ENCODE measurements around the gene WDR86.

WDR86 gene

DNA sequence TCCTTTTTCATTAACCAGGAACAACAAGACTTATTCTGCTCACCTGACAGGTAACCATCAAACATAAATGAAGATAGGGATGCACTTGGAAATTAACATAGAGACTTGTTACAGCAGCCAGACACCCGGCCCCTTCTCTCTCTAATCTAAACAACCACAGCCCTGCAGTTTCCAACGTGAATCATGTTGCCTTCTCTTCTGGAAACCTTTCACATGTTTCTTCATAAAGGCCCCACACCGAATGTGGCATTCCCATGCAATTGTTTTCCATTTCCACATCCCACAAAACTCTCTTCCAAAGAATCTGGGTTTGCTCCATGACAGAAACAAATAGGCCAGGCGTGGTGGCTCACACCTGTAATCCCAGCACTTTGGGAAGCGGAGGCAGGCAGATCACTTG is 15.0 kb upstream of the WDR86 start:
- no peak overlapping the region for H3K4me3 ChIP-seq (replicated peaks; ENCODE audit: insufficient read depth, low read length)
- H3K27ac ChIP-seq (replicated peaks) = no peak overlapping the region
- H3K27me3 ChIP-seq (ENCODE audit: insufficient read depth, poor library complexity, severe bottlenecking) = no peaks in the 10 kb centered on the region
- DNase-seq (ENCODE audit: low read depth in 1 of 2, low spot score in 1 of 2) = no peak
- no peak for TF ChIP-seq CTCF (IDR thresholded peaks at IDR 0.05; ENCODE audit: insufficient read depth, low read length)

GRCh38 chr7:151423936-151424335 is 14.1 kb upstream of the WDR86 start:
- DNase-seq (ENCODE audit: low read depth in 1 of 2, low spot score in 1 of 2) = no peak
- Histone ChIP-seq H3K4me3 (replicated peaks; ENCODE audit: insufficient read depth, low read length) (no peak overlapping the region), H3K27me3 (ENCODE audit: insufficient read depth, poor library complexity, severe bottlenecking) (no peaks in the 10 kb centered on the region), H3K27ac (replicated peaks) (no peak overlapping the region)
- TF ChIP-seq POLR2AphosphoS5 (IDR thresholded peaks at IDR 0.05; ENCODE audit: low read depth) (no peak), SPI1 (IDR thresholded peaks at IDR 0.05; ENCODE audit: borderline replicate concordance, low read depth) (no peak), CTCF (IDR thresholded peaks at IDR 0.05; ENCODE audit: insufficient read depth, low read length) (no peak)

- TF ChIP-seq GABPA (IDR thresholded peaks at IDR 0.05; ENCODE audit: low read depth) (no peak), CTCF (IDR thresholded peaks at IDR 0.05; ENCODE audit: insufficient read depth, low read length) (no peak), POLR2AphosphoS5 (IDR thresholded peaks at IDR 0.05; ENCODE audit: low read depth) (no peak)
- TF ChIP-seq, protein P1, sequence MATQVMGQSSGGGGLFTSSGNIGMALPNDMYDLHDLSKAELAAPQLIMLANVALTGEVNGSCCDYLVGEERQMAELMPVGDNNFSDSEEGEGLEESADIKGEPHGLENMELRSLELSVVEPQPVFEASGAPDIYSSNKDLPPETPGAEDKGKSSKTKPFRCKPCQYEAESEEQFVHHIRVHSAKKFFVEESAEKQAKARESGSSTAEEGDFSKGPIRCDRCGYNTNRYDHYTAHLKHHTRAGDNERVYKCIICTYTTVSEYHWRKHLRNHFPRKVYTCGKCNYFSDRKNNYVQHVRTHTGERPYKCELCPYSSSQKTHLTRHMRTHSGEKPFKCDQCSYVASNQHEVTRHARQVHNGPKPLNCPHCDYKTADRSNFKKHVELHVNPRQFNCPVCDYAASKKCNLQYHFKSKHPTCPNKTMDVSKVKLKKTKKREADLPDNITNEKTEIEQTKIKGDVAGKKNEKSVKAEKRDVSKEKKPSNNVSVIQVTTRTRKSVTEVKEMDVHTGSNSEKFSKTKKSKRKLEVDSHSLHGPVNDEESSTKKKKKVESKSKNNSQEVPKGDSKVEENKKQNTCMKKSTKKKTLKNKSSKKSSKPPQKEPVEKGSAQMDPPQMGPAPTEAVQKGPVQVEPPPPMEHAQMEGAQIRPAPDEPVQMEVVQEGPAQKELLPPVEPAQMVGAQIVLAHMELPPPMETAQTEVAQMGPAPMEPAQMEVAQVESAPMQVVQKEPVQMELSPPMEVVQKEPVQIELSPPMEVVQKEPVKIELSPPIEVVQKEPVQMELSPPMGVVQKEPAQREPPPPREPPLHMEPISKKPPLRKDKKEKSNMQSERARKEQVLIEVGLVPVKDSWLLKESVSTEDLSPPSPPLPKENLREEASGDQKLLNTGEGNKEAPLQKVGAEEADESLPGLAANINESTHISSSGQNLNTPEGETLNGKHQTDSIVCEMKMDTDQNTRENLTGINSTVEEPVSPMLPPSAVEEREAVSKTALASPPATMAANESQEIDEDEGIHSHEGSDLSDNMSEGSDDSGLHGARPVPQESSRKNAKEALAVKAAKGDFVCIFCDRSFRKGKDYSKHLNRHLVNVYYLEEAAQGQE (IDR thresholded peaks at IDR 0.05; ENCODE audit: insufficient replicate concordance, low read depth) = no peak
- DNase-seq (ENCODE audit: low read depth in 1 of 2, low spot score in 1 of 2) = no peak
- Histone ChIP-seq H3K4me3 (replicated peaks; ENCODE audit: insufficient read depth, low read length) (no peak overlapping the region), H3K27ac (replicated peaks) (no peak overlapping the region), H3K27me3 (ENCODE audit: insufficient read depth, poor library complexity, severe bottlenecking) (no peaks in the 10 kb centered on the region)
Observed at GRCh38 chr7:151423226-151423625, 13.4 kb upstream of the WDR86 start.

DNA sequence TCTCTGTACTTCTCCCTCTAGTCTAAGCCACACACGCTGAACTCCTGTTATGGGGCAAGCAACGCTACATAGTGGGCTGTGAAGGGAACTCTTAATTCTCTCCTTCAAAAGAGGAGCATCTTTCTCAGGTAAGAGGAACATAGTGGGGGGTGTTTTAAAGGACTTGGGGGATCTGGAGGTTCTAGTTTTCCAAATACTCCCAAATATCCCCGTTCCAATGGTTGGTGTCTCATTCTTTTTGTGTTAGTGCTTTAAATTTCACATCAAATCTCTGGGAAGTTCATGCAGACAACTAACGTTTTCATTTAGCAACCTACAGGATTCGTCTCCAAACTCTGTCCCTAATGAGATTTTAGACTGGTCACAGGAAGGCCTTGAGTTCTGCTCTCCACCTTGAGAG is 12.4 kb upstream of the WDR86 start:
- Histone ChIP-seq H3K27me3 (ENCODE audit: insufficient read depth, poor library complexity, severe bottlenecking) (no peaks in the 10 kb centered on the region), H3K27ac (replicated peaks) (no peak overlapping the region), H3K4me3 (replicated peaks; ENCODE audit: insufficient read depth, low read length) (no peak overlapping the region)
- no peak for DNase-seq (ENCODE audit: low read depth in 1 of 2, low spot score in 1 of 2)
- TF ChIP-seq GABPA (IDR thresholded peaks at IDR 0.05; ENCODE audit: low read depth) (no peak), CTCF (IDR thresholded peaks at IDR 0.05; ENCODE audit: insufficient read depth, low read length) (no peak), SPI1 (IDR thresholded peaks at IDR 0.05; ENCODE audit: borderline replicate concordance, low read depth) (no peak), POLR2AphosphoS5 (IDR thresholded peaks at IDR 0.05; ENCODE audit: low read depth) (no peak)
- TF ChIP-seq, protein P1 (IDR thresholded peaks at IDR 0.05; ENCODE audit: insufficient replicate concordance, low read depth) = no peak

All from HL-60 (cell line).